Left lung (tissue), 10 donors: ENCODE results near the gene NFKBIE. TPM values are rescaled to one million over a fixed set of nuclear protein-coding genes. Genes with fewer than 3 reads are reported as not detected.
"Not testable (repeated sequence)": the region's sequence is repeated elsewhere in the genome, so short reads cannot be mapped to it uniquely, and the experiment has no call there.

Source experiments
- ATAC-seq: fragments of 200-7000 bp; cut with Tn5 transposase; one replicate; pipeline ENCODE4 v1.9.1; 2020; ENCODE audit warnings: moderate library complexity
- DNase-seq, 4 donors: peaks; one replicate each; pipeline ENCODE4 v3.0.0-alpha.2; 2013 to 2020
- H3K27ac ChIP-seq, 2 donors: fragments of 200-600 bp; sonication (generic) in 1 of 2; one replicate each; pipeline versions ENCODE4 v1.5.0 to v1.8.0; 2020 to 2021
- H3K27me3 ChIP-seq, 2 donors: fragments of 200-600 bp; sonication (generic) in 1 of 2; one replicate each; pipeline versions ENCODE4 v1.5.0 to v1.8.0; 2020 to 2021
- H3K36me3 ChIP-seq, 2 donors: fragments of 200-600 bp; sonication (generic) in 1 of 2; one replicate each; pipeline versions ENCODE4 v1.5.0 to v1.8.0; 2020 to 2021
- H3K4me1 ChIP-seq, 2 donors: fragments of 200-600 bp; one replicate each; pipeline ENCODE4 v1.8.0; 2021
- H3K4me3 ChIP-seq, 2 donors: fragments of 200-600 bp; sonication (generic) in 1 of 2; one replicate each; pipeline versions ENCODE4 v1.5.0 to v1.8.0; 2020 to 2021; ENCODE audit warnings: mild to moderate bottlenecking in 1 of 2
- H3K9me3 ChIP-seq, 2 donors: fragments of 200-600 bp; sonication (generic) in 1 of 2; one replicate each; pipeline versions ENCODE4 v1.5.0 to v1.8.0; 2020 to 2021
- intact Hi-C, 2 donors: fragments of 100-400 bp; cut with DNase I; formaldehyde crosslinking; loops; one replicate each; pipeline versions ENCODE4 v1.11.2 to v1.14.2; 2022
- polyA plus RNA-seq, 6 donors: library from polyadenylated mRNA; unstranded; fragments of 120-200 nt; gene quantifications; one replicate each; pipeline ENCODE4 v1.2.1, GENCODE V29; 2013; ENCODE audit not compliant: insufficient read length in 6 of 6
- total RNA-seq, 2 donors: library from RNA; stranded (reverse); fragmentation: NEBNext Ultra II Directional; extraction: Animal tissue kit (Norgen Biotek cat#: 25700); gene quantifications; one replicate each; pipeline ENCODE4 v1.2.1, GENCODE V29; 2021
- TF ChIP-seq, protein P1 (sequence below), 2 donors: fragments of 200-600 bp; sonication (generic) in 1 of 2; IDR thresholded peaks; one replicate each; pipeline versions ENCODE4 v1.5.0 to v1.8.0; 2021; ENCODE audit warnings: antibody characterized with exemption in 2 of 2
- donor health status: DM: no; HTN: yes; CAD: no.
- donor health status: DM: no; HTN: no; CAD: no.

NFKBIE gene
- total and polyA plus RNA-seq, 8 donors, result 7.5 to 19.3 (median 8.9) TPM

- H3K4me1 ChIP-seq, result peaks cover 10 to 52% of the 10 kb centered on the region in 2 donors
- DNase-seq (peak in 1 of 4 donors; percentile 74), ATAC-seq (no peak)
- intact Hi-C loops, result no loop called here
- no peak overlapping the region for H3K4me3 ChIP-seq
- peak overlapping the region; percentile 54 to 63 for H3K27ac ChIP-seq
- no peaks in the 10 kb centered on the region for H3K9me3 ChIP-seq
- peaks cover 0 to 26% of the 10 kb centered on the region in 2 donors for H3K36me3 ChIP-seq
- TF ChIP-seq, protein P1, sequence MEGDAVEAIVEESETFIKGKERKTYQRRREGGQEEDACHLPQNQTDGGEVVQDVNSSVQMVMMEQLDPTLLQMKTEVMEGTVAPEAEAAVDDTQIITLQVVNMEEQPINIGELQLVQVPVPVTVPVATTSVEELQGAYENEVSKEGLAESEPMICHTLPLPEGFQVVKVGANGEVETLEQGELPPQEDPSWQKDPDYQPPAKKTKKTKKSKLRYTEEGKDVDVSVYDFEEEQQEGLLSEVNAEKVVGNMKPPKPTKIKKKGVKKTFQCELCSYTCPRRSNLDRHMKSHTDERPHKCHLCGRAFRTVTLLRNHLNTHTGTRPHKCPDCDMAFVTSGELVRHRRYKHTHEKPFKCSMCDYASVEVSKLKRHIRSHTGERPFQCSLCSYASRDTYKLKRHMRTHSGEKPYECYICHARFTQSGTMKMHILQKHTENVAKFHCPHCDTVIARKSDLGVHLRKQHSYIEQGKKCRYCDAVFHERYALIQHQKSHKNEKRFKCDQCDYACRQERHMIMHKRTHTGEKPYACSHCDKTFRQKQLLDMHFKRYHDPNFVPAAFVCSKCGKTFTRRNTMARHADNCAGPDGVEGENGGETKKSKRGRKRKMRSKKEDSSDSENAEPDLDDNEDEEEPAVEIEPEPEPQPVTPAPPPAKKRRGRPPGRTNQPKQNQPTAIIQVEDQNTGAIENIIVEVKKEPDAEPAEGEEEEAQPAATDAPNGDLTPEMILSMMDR (IDR thresholded peaks at IDR 0.05), result no peak
- no peaks in the 10 kb centered on the region for H3K27me3 ChIP-seq
Observed at GRCh38 chr6:44233567-44234100, 31.7 kb downstream of the NFKBIE start.

GRCh38 chr6:44232676-44233566, 32.4 kb downstream of the NFKBIE start:
- DNase-seq, result peak in 1 of 4 donors; percentile 64
- peaks cover 0 to 26% of the 10 kb centered on the region in 2 donors for H3K36me3 ChIP-seq
- no peaks in the 10 kb centered on the region for H3K9me3 ChIP-seq
- H3K4me3 ChIP-seq, result no peak overlapping the region
- intact Hi-C loops, result no loop called here
- ATAC-seq, result no peak
- TF ChIP-seq, protein P1 (IDR thresholded peaks at IDR 0.05), result no peak
- H3K27me3 ChIP-seq, result no peaks in the 10 kb centered on the region
- peak overlapping the region in 1 of 2 donors; percentile 54 for H3K27ac ChIP-seq
- peaks cover 10 to 47% of the 10 kb centered on the region in 2 donors for H3K4me1 ChIP-seq

- H3K4me3 ChIP-seq, intact Hi-C loops, H3K27ac ChIP-seq, H3K9me3 ChIP-seq, H3K27me3 ChIP-seq, ATAC-seq: not testable (repeated sequence)
- DNase-seq, result peak in 1 of 4 donors; percentile 56
- peaks cover 7 to 42% of the 10 kb centered on the region in 2 donors for H3K4me1 ChIP-seq
- peaks cover 0 to 26% of the 10 kb centered on the region in 2 donors for H3K36me3 ChIP-seq
Observed at GRCh38 chr6:44231426-44231825, 33.9 kb downstream of the NFKBIE start.

DNA sequence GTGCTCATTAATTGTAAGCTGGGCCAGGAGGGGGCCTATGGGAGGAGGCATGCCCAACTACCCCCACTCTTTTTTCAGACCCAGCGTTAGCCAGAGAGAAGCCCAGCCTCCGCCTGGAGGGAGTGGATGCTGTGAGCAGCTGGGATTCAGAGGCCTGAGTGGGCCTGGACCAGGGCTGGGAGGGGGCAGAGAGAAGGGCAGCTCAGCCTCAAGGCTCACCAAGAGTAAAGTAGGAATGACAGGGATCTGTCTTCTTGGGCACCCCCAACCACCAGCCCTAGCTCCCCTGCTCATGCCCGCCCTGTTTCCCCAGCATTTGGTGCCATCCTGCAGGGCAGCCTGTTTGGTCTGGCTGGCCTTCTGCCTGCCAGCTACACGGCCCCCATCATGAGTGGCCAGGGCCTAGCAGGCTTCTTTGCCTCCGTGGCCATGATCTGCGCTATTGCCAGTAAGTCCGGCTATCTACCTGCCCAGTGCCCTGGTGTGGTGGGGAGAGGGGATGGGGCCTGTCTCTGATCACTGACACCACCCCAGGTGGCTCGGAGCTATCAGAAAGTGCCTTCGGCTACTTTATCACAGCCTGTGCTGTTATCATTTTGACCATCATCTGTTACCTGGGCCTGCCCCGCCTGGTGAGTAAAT, 35.2 kb downstream of the NFKBIE start:
- DNase-seq (peak in 1 of 4 donors; percentile 38), ATAC-seq (no peak)
- no peak overlapping the region for H3K27ac ChIP-seq
- peaks cover 7 to 36% of the 10 kb centered on the region in 2 donors for H3K4me1 ChIP-seq
- peaks cover 0 to 26% of the 10 kb centered on the region in 2 donors for H3K36me3 ChIP-seq
- H3K9me3 ChIP-seq, result no peaks in the 10 kb centered on the region
- no peak overlapping the region for H3K4me3 ChIP-seq
- H3K27me3 ChIP-seq, result no peaks in the 10 kb centered on the region
- intact Hi-C loops, result no loop called here
- TF ChIP-seq, protein P1 (IDR thresholded peaks at IDR 0.05), result no peak

GRCh38 chr6:44229376-44230033, 35.8 kb downstream of the NFKBIE start:
- intact Hi-C loops, result no loop called here
- DNase-seq (no peak), ATAC-seq (no peak)
- Histone ChIP-seq H3K4me1 (peaks cover 2 to 36% of the 10 kb centered on the region in 2 donors), H3K36me3 (peaks cover 0 to 26% of the 10 kb centered on the region in 2 donors), H3K27ac (no peak overlapping the region), H3K27me3 (no peaks in the 10 kb centered on the region), H3K4me3 (no peak overlapping the region), H3K9me3 (no peaks in the 10 kb centered on the region)
- TF ChIP-seq, protein P1 (IDR thresholded peaks at IDR 0.05), result no peak
